HEK293T (cell line): Measurements from ENCODE around the gene PANX3.

Source experiments
- ARNT ChIP-seq: fragments of 450-650 bp; IDR thresholded peaks from 2 replicates; pipeline ENCODE4 v1.6.1; 2017; ENCODE audit warnings: mild to moderate bottlenecking
- BHLHE40 ChIP-seq: fragments of 450-650 bp; IDR thresholded peaks from 2 replicates; pipeline ENCODE4 v1.6.1; 2016; ENCODE audit warnings: mild to moderate bottlenecking, moderate library complexity, borderline replicate concordance
- ELF4 ChIP-seq: fragments of 450-650 bp; IDR thresholded peaks from 2 replicates; pipeline ENCODE4 v1.6.1; 2017; ENCODE audit warnings: antibody characterized with exemption
- FOXA1 ChIP-seq: fragments of 450-650 bp; IDR thresholded peaks from 2 replicates; pipeline ENCODE4 v1.6.1; 2016; ENCODE audit warnings: mild to moderate bottlenecking
- FOXK2 ChIP-seq: fragments of 450-650 bp; IDR thresholded peaks from 2 replicates; pipeline ENCODE4 v1.6.1; 2016; ENCODE audit warnings: mild to moderate bottlenecking
- FOXM1 ChIP-seq: fragments of 450-650 bp; IDR thresholded peaks from 2 replicates; pipeline ENCODE4 v1.6.1; 2017; ENCODE audit warnings: mild to moderate bottlenecking, borderline replicate concordance
- L3MBTL2 ChIP-seq: fragments of 450-650 bp; conservative IDR thresholded peaks from 2 replicates; pipeline ENCODE4 v1.6.1; 2016; ENCODE audit warnings: mild to moderate bottlenecking
- LEF1 ChIP-seq: fragments of 450-650 bp; IDR thresholded peaks from 2 replicates; pipeline ENCODE4 v1.6.1; 2017; ENCODE audit warnings: mild to moderate bottlenecking, borderline replicate concordance
- NFRKB ChIP-seq: fragments of 450-650 bp; IDR thresholded peaks from 2 replicates; pipeline ENCODE4 v1.6.1; 2016; ENCODE audit warnings: mild to moderate bottlenecking, moderate library complexity
- SP1 ChIP-seq: fragments of 450-650 bp; IDR thresholded peaks from 2 replicates; pipeline ENCODE4 v1.6.1; 2017
- SUZ12 ChIP-seq: fragments of 450-650 bp; IDR thresholded peaks from 2 replicates; pipeline ENCODE4 v1.6.1; 2016; ENCODE audit warnings: mild to moderate bottlenecking
- TARDBP ChIP-seq: fragments of 450-650 bp; IDR thresholded peaks from 2 replicates; pipeline ENCODE4 v1.6.1; 2016
- ZNF384 ChIP-seq: fragments of 450-650 bp; IDR thresholded peaks from 2 replicates; pipeline ENCODE4 v1.6.1; 2016
- TF ChIP-seq, protein P1 (sequence below): fragments of 450-650 bp; IDR thresholded peaks from 2 replicates; pipeline ENCODE4 v1.6.1; 2016

GRCh38 chr11:124578761-124579160 lies 32.5 kb upstream of the PANX3 start:
- TF ChIP-seq, protein P1, sequence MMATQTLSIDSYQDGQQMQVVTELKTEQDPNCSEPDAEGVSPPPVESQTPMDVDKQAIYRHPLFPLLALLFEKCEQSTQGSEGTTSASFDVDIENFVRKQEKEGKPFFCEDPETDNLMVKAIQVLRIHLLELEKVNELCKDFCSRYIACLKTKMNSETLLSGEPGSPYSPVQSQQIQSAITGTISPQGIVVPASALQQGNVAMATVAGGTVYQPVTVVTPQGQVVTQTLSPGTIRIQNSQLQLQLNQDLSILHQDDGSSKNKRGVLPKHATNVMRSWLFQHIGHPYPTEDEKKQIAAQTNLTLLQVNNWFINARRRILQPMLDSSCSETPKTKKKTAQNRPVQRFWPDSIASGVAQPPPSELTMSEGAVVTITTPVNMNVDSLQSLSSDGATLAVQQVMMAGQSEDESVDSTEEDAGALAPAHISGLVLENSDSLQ: no peak
- TF ChIP-seq ELF4 (no peak), FOXM1 (no peak), ARNT (no peak), BHLHE40 (no peak), L3MBTL2 (no peak), FOXK2 (no peak), SUZ12 (no peak), SP1 (no peak), TARDBP (no peak), LEF1 (no peak), FOXA1 (no peak), NFRKB (no peak), ZNF384 (no peak)
